C1 segment of cervical spinal cord (tissue), 14 donors: Measurements from ENCODE around the gene AOAH.
A peak's percentile ranks its signal among the peaks of the same experiment; 100 is the strongest.

Experiments
- DNase-seq, 14 donors: peaks; one replicate each; lab custom pipeline; 2025; lab: John Stamatoyannopoulos, UW

The AOAH gene

GRCh38 chr7:36635091-36635490 lies 89.2 kb downstream of the AOAH start:
- no peak for DNase-seq

- no peak for DNase-seq
Measured at GRCh38 chr7:36633377-36633776, 90.9 kb downstream of the AOAH start.

GRCh38 chr7:36630112-36630650 lies 94.1 kb downstream of the AOAH start:
- no peak for DNase-seq

- DNase-seq = no peak
Measured at GRCh38 chr7:36629351-36629750, 94.9 kb downstream of the AOAH start.

- no peak for DNase-seq
Measured at GRCh38 chr7:36627836-36628235, 96.5 kb downstream of the AOAH start.

- DNase-seq = no peak
Measured at GRCh38 chr7:36626111-36626510, 98.2 kb downstream of the AOAH start.

GRCh38 chr7:36625247-36625646 lies 99.0 kb downstream of the AOAH start:
- DNase-seq = no peak

- no peak for DNase-seq
Measured at GRCh38 chr7:36623247-36623646, 101.0 kb downstream of the AOAH start.

- peak in 1 of 14 donors; percentile 8 for DNase-seq
Measured at GRCh38 chr7:36621396-36621795, 102.9 kb downstream of the AOAH start.

- DNase-seq = no peak
Measured at GRCh38 chr7:36620166-36620708, 104.1 kb downstream of the AOAH start.

- DNase-seq = no peak
Measured at GRCh38 chr7:36617408-36617807, 106.9 kb downstream of the AOAH start.

- no peak for DNase-seq
Measured at GRCh38 chr7:36615852-36616540, 108.3 kb downstream of the AOAH start.

- DNase-seq = no peak
Measured at GRCh38 chr7:36614959-36615358, 109.3 kb downstream of the AOAH start.

GRCh38 chr7:36613031-36613614 lies 111.2 kb downstream of the AOAH start:
- no peak for DNase-seq

GRCh38 chr7:36611703-36612102 lies 112.6 kb downstream of the AOAH start:
- DNase-seq = no peak

GRCh38 chr7:36607721-36608095 lies 116.6 kb downstream of the AOAH start:
- DNase-seq = peak in 1 of 14 donors; percentile 49

- DNase-seq = peak in 2 of 14 donors; percentile 21 to 63
Measured at GRCh38 chr7:36606976-36607720, 117.1 kb downstream of the AOAH start.

GRCh38 chr7:36606153-36606975 lies 117.9 kb downstream of the AOAH start:
- DNase-seq = peak in 1 of 14 donors; percentile 91

- DNase-seq = peak in 1 of 14 donors; percentile 65
Measured at GRCh38 chr7:36605261-36606051, 118.8 kb downstream of the AOAH start.

GRCh38 chr7:36604806-36605205 lies 119.5 kb downstream of the AOAH start:
- DNase-seq = peak in 1 of 14 donors; percentile 57
